ENCODE measurements around the gene DPF3.

Gene DPF3

GRCh38 chr14:72928872-72929271 is 35.0 kb upstream of the DPF3 start:
- no peak overlapping the region for H3K4me3 ChIP-seq (ENCODE audit: low read depth, low read length)
- no peak for DNase-seq (ENCODE audit: low read depth, low spot score)
- in situ Hi-C loops (cut with HindIII; ENCODE audit: low sequenced_read_pairs), result no loop called here
- TF ChIP-seq, protein P1, sequence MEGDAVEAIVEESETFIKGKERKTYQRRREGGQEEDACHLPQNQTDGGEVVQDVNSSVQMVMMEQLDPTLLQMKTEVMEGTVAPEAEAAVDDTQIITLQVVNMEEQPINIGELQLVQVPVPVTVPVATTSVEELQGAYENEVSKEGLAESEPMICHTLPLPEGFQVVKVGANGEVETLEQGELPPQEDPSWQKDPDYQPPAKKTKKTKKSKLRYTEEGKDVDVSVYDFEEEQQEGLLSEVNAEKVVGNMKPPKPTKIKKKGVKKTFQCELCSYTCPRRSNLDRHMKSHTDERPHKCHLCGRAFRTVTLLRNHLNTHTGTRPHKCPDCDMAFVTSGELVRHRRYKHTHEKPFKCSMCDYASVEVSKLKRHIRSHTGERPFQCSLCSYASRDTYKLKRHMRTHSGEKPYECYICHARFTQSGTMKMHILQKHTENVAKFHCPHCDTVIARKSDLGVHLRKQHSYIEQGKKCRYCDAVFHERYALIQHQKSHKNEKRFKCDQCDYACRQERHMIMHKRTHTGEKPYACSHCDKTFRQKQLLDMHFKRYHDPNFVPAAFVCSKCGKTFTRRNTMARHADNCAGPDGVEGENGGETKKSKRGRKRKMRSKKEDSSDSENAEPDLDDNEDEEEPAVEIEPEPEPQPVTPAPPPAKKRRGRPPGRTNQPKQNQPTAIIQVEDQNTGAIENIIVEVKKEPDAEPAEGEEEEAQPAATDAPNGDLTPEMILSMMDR (IDR thresholded peaks at IDR 0.05; ENCODE audit: low read depth, low read length), result no peak

DNA sequence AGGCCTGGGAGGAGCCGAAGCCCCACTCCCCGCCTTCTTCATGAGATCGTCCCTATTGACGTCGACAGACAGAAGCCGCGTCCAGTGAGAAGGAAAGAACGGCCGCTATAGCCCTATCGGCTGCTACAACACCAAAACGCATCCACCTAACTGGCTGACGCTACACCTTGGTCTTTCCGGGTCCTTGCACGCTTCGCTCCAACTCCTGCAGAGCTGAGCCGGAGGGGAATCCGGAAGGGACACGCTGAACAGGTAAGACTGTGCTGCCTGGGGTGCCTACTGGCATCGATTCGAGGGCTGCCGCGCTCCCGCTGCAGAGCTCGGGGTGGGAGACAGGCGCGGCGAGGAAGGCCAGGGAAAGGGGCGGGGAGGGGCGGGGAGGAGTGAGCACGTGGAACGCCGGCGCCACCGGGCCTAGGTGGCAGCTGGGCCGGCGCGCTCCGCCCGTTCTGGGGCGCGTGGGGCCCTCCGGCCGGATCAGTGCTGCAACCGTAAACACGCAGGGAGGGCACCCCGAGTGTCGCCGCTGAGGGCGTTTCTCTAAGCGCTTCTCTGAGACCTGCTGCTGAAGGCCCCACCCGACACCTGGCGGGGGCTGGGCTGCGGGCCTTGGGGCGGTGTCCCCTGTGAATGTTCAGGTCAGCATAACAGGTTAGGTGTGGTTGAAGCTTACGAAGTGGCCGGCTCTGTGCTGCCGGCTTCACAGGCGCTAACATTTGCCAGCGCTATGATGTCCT is 32.6 kb upstream of the DPF3 start, which contains the start of gene DCAF4:
TSS of gene DCAF4 (plus strand) at position 173 of the 737 bp plus-strand sequence. CDS start 11,515 bp downstream, outside the sequence.
- in situ Hi-C loops (cut with HindIII; ENCODE audit: low sequenced_read_pairs), result no loop called here
- peak; percentile 99 for DNase-seq (ENCODE audit: low read depth, low spot score)
- H3K4me3 ChIP-seq (ENCODE audit: low read depth, low read length), result peak within 1 kb of the TSS; percentile 87
- TF ChIP-seq, protein P1 (IDR thresholded peaks at IDR 0.05; ENCODE audit: low read depth, low read length), result no peak

DNA sequence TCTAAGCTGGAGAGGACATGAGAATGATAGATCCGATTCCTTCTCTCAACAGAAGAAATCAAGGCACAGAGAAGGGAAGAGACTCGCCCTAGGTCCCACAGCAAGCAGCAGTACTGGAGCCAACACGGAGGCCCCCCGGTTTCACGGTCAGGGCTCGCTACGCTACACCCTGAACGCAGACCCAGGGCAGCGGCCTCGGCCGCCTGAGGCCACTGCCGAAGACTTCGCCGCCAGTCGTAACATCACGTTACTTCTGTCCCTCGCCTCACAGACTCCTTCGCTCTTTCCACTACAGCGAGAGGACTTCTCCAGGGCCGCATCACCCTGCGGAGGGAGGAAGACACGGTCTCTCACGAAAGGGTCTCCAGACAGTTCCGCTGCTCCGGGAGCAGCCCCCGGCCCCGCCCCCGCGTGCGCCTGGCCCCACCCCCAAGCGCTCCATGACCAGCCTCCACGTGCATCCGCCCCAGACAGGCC is 32.0 kb upstream of the DPF3 start:
- no peak for DNase-seq (ENCODE audit: low read depth, low spot score)
- TF ChIP-seq, protein P1 (IDR thresholded peaks at IDR 0.05; ENCODE audit: low read depth, low read length), result no peak
- peak overlapping the region; percentile 87 for H3K4me3 ChIP-seq (ENCODE audit: low read depth, low read length)
- in situ Hi-C loops (cut with HindIII; ENCODE audit: low sequenced_read_pairs), result no loop called here

- TF ChIP-seq, protein P1 (IDR thresholded peaks at IDR 0.05; ENCODE audit: low read depth, low read length), result no peak
- in situ Hi-C loops (cut with HindIII; ENCODE audit: low sequenced_read_pairs), result no loop called here
- no peak overlapping the region for H3K4me3 ChIP-seq (ENCODE audit: low read depth, low read length)
- DNase-seq (ENCODE audit: low read depth, low spot score), result no peak
Measured at GRCh38 chr14:72925171-72925759, 31.4 kb upstream of the DPF3 start.

GRCh38 chr14:72924337-72924736 is 30.4 kb upstream of the DPF3 start:
- in situ Hi-C loops (cut with HindIII; ENCODE audit: low sequenced_read_pairs), result no loop called here
- DNase-seq (ENCODE audit: low read depth, low spot score), result no peak
- TF ChIP-seq, protein P1 (IDR thresholded peaks at IDR 0.05; ENCODE audit: low read depth, low read length), result no peak
- no peak overlapping the region for H3K4me3 ChIP-seq (ENCODE audit: low read depth, low read length)

DNA sequence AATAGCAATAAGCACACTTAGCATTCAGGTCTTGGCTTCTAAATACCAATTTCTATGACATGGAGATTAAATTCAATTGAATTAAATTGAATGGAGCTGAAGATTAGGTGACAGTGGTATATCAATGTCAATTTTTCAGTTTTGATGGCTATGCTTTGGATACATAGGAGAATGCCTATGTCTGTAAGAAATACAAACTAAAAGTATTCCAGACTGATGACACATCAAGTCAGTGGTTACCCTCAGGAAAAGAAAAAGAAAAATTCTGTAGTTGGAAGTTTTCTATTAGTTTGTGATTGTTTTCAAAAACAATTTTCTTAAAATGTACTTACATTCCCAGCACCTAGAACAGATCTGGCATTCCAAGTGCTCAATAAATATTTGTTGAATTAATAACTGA is 27.5 kb upstream of the DPF3 start:
- in situ Hi-C loops (cut with HindIII; ENCODE audit: low sequenced_read_pairs), result no loop called here
- TF ChIP-seq, protein P1 (IDR thresholded peaks at IDR 0.05; ENCODE audit: low read depth, low read length), result no peak
- peak; percentile 31 for DNase-seq (ENCODE audit: low read depth, low spot score)
- no peak overlapping the region for H3K4me3 ChIP-seq (ENCODE audit: low read depth, low read length)
